ENCODE results near the gene DNAJC19. TPM values are rescaled to one million over a fixed set of nuclear protein-coding genes. Genes with fewer than 3 reads are reported as not detected.
"Not testable (repeated sequence)": the region's sequence is repeated elsewhere in the genome, so short reads cannot be mapped to it uniquely, and the experiment has no call there.

DNAJC19 gene
- total RNA-seq: 10 to 100 TPM; 30.3 to 32.3 TPM
- long read RNA-seq, transcript DNAJC19-201 (6 exons, 1,454 nt): major isoform, 17 of 27 reads
- long read RNA-seq, transcript DNAJC19-202 (5 exons, 1,239 nt): minor isoform, 6 of 27 reads
- long read RNA-seq, partial matches to known transcripts: 0 of 27 reads
- long read RNA-seq, other reads (novel, unspliced or antisense): 2 of 27 reads

DNA sequence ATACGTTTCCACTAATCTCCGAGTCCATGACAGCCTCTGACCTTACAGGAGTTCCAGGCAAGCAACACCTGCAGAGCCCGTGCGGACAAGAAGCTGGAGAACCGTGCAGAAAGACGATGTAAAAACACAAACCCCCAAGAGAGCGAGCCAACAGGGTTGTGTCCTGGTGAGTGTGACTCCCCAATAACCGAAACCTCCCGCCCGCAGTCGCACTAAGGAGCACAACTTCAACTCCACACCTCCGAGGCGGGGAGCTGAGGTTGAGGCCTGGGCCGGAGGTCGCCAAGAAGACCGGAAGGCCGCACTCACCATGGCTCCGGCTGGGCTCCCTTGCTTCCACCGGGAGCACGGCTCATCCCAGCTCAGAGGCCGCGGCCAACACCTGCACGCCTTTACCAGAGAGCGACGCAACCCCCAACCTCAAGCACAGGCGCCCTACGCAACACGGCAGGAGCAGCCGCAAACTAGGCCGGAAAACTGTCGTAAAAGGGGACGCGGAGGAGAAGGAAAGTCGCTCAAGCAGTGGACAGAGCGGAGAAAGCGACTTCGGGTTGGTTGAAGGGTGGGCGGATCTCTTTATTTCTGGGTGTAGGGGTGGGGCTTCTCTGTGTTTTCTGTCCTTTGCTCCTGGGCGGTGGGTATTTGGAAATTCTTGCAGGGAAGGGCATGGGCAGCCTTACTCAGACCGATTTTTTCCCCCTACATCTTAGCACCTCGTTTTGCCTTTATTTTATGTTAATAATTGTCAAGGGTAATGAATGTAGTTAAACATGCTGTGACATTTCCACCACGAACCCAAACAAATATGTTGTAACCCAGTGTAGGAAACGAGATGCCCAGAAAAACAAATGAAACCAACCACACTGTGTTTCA, at the start of gene DNAJC19:
TSS of gene DNAJC19 (minus strand) at position 446 of the 873 bp plus-strand sequence. CDS start at position 312, 134 bp downstream.
- intact Hi-C loops (cut with DNase I, micrococcal nuclease): no loop called here
- DNase-seq (peak; percentile 91 to 96), ATAC-seq (peak; percentile 98)

DNA sequence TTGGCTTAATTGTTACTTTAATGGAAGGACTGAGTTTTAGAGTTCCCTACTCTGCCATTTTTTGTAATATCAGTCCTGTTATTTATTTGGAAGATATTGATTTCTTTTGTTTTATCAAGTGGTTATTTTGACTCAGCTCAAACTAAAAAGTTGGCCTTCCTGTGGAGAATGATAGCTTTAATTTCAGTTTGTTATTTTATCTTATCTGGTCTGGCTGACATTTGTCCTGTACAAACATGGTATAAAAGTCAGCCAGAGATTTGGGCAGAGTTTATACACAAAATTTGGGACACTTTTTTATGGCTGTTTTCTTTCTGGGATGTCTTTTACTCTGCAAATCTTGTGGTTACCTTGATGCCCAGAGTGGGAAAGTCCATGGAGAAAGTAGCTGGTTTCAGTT, 41.4 kb upstream of the DNAJC19 start:
- intact Hi-C loops (cut with DNase I, micrococcal nuclease): no loop called here
- no peak for DNase-seq

DNA sequence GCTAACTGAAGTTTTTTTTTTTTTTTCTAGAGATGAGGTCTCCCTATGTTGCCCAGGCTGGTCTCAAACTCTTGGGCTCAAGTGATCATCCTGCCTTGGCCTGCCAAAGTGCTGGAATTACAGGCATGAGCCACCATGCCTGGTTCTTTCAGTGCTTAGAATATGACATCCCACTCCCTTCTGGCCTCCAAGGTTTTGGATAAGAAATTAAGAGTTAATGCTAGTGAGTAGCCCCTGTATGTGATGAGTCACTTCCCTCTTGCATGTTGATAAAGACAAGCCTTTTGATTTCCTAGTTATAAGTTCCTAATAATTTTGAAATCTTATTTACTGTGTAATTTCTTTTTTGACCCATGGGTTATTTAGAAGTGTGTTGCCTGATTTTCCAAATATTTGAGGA, 35.7 kb upstream of the DNAJC19 start:
- no peak for ATAC-seq

More for the DNA sequence above, 41.4 kb upstream of the DNAJC19 start:
- ATAC-seq: no peak

DNA sequence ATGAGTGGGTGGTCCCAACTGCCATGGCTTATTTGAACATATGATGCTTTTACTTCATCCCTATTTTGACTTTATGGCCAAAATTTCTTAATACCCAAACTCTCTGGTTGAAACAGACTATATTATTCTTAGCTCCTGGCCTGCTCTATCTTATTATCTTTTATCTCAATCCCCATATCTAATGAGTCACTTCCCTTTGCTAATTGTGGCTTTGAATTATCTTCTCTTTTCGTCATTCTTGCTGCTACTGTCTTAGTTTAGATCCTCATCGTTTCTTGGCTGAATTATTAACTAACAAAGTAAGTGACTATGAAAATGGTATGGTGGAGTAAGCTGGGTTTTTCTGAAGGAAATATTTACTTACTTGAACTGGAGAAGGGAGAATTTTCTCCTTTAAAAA, 28.2 kb upstream of the DNAJC19 start:
- ATAC-seq (no peak), DNase-seq (no peak)
- intact Hi-C loops (cut with DNase I, micrococcal nuclease): no loop called here

More for the DNA sequence above, 35.7 kb upstream of the DNAJC19 start:
- intact Hi-C loops (cut with DNase I, micrococcal nuclease): no loop called here
- DNase-seq: no peak

DNA sequence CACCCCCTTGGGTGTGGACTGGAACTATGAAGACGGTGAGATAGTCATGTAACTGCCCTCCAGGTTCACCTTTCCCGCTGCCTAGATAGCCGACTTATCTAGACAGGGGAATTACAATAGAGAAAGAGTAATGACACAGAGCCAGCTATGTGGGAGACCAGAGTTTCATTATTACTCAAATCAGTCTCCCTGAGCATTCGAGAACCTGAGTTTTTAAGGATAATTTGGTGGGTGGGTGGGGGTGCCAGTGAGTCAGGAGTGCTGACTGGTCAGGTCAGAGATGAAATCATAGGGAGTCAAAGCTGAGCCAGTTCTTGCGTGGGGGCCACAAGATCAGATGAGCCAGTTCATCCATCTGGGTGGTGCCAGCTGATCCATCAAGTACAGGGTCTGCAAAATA, 19.7 kb upstream of the DNAJC19 start:
- ATAC-seq (no peak), DNase-seq (no peak)
- intact Hi-C loops (cut with DNase I, micrococcal nuclease): no loop called here

DNA sequence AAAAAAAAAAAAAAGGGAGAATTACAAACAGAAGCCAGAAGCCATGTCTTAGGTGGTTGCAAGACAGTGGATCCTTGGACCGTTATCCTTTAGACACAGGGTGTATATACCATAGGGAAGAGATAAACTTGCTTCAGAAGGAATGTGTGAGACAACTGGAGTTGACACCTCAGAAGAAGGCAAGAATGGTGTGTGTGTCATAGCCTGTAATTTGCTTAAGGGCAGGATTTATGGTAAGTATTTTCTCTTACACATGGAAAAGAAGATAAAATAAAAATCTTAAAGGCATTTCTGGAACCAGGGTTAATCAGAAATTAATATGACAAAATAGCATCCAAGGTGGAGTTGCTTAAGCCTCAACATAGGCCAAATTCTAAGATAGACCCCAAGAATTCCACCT, 19.3 kb upstream of the DNAJC19 start:
- ATAC-seq (no peak), DNase-seq (no peak)
- intact Hi-C loops (cut with DNase I, micrococcal nuclease): no loop called here

DNA sequence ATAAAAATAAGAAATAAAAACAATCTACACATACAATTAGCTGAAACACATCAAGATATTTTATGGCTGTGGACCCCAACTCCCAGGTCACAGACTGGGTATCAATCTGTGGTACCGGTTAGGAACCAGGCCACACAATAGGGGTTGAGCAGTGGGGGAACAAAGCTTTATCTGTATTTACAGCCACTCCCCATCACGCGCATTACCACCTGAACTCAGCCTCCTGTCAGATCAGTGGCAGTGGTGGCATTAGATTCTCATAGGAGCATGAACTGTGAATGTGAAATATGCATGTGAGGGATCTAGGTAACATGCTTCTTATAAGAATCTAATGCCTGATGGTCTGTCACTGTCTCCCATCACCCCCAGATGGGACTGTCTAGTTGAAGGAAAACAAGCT, 17.7 kb upstream of the DNAJC19 start:
- intact Hi-C loops (cut with DNase I, micrococcal nuclease): no loop called here
- DNase-seq: no peak
- no peak for ATAC-seq

DNA sequence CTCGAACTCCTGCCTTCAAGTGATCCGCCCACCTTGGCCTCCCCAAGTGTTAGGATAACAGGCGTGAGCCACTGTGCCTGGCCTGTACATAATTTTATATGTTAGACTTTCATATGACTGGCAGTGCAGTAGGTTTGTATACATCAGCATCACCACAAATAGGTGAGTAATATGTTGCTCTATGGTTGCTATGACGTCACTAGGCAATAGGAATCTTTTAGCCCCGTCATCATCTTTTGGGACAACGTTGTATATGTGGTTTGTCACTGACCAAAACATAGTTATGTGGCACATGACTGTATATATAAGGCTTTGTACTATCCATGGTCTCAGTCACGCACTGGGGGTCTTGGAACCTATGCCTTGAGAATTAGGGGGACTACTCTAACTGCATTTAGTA, 17.0 kb upstream of the DNAJC19 start:
- DNase-seq (no peak), ATAC-seq (no peak)
- intact Hi-C loops (cut with DNase I, micrococcal nuclease): no loop called here

DNA sequence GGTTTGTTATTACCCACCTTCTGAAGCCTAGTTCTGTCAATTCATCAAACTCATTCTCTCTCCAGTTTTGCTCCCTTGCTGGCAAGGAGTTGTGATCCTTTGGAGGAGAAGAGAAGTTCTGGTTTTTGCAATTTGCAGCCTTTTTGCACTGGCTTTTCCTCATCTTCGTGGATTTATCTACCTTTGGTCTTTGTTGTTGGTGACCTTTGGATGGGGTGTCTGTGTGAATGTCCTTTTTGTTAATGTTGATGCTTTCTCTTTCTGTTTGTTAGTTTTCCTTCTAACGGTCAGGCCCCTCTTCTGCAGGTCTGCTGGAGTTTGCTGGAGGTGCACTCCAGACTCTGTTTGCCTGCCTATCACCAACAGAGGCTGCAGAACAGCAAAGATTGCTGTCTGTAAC, 13.9 kb upstream of the DNAJC19 start:
- DNase-seq; intact Hi-C loops (cut with DNase I, micrococcal nuclease); ATAC-seq: not testable (repeated sequence)

DNA sequence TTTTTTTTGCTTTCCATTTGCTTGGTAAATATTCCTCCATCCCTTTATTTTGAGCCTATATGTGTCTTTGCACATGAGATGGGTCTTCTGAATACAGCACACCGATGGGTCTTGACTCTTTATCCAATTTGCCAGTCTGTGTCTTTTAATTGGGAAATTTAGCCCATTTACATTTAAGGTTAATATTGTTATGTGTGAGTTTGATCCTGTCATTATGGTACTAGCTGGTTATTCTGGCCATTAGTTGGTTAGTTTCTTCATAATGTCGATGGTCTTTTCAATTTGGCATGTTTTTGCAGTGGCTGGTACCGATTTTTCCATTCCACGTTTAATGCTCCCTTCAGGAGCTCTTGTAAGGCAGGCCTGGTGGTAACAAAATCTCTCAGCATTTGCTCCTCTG, 12.8 kb upstream of the DNAJC19 start:
- intact Hi-C loops (cut with DNase I, micrococcal nuclease); DNase-seq; ATAC-seq: not testable (repeated sequence)

DNA sequence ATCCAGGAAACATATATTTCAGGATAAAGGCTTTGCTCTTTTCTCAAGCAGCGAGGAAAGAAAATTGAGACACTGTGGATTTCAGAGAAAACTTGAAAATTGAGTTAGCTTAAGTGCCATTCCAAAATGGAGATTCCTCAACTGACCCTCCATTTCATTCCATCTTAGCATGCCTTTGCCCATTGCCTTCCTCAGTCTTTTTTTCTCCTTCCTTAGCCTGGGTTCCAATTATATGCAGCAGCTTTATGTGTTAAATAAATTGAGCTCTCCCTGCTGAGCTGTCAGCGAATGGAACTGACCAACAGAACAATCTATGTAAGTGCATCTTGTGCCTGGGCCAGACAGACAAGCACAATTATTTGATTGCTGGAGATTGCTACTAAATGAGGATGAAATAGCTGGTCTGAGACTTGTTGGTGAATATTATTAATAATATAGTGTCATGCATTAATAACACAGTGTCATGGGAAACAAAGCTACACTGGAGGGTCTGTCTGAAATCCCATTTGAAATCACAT, 6.9 kb upstream of the DNAJC19 start:
- ATAC-seq: no peak
- intact Hi-C loops (cut with DNase I, micrococcal nuclease): no loop called here
- no peak for DNase-seq

DNA sequence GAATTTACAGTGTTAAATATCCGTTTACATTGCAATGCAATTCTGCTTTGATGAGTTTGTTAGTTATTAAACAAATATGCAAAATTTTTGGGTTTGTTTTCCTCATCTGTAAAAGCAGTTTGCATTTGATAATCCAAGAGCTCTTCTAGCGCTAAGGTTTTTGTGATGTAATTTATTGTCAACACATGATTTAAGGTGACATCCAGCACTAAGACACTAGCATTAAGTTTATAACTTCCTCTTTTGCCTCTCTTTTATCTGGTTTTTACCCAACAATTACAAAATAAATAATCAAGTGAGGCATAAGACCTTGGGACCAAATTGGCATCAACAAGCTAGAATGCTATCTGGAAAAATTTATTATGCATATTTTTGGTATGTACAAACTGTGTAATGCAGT, 969 bp upstream of the DNAJC19 start:
- DNase-seq: no peak
- no peak for ATAC-seq
- intact Hi-C loops (cut with DNase I, micrococcal nuclease): no loop called here

DNA sequence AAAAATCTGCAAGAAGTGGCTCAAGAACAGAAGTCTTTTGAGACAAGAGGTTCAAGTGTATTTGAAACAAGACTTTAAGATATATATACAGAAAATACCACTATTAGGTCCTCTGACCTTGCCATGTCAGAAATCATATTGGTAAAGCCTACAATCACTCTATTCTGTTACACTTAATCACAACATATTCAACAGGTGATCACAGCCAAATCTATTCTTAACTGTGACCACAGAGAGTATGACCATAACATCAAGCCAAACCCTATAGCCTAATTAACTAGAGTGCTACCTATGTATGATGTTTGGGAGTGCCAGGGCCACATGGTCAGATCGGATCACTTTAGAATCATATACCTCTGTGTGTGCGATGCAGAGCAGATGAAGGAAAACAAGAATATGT, 2.2 kb downstream of the DNAJC19 start:
- DNase-seq (no peak), ATAC-seq (no peak)
- intact Hi-C loops (cut with DNase I, micrococcal nuclease): no loop called here

DNA sequence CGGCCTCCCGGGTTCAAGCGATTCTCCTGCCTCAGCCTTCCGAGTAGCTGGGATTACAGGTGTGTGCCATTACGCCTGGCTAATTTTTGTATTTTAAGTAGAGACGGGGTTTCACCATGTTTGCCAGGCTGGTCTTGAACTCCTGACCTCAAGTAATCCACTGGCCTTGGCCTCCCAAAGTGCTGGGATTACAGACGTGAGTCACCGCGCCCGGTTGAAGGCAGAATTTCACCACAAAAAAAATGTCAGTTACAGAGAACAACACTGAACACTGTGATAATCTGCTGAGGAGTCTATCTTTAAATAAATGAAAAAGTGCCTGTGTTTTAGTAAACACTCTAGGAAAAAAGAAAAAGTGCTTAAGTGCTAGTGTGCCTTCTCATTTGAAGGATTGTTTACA, 3.2 kb downstream of the DNAJC19 start:
- intact Hi-C loops (cut with DNase I, micrococcal nuclease); DNase-seq; ATAC-seq: not testable (repeated sequence)

DNA sequence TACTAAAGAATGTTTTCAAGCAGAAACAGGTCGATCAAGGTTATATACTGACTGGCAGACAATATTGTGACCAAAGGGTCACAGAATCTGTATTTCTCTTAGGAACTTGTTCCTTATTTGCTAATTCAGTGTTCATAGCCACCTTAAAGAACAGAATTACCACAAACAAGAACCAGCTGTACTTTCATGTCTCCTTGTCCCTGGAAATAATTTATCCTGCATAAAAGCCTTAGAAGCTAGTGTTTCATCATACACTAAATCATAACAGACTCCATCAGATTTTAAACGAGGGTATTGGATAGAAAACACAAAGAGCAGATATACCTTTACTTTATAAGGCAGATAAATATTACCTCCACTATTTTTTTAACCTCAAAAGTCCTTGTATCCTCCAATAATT, 6.4 kb downstream of the DNAJC19 start:
- ATAC-seq: no peak
- no peak for DNase-seq
- intact Hi-C loops (cut with DNase I, micrococcal nuclease): no loop called here

DNA sequence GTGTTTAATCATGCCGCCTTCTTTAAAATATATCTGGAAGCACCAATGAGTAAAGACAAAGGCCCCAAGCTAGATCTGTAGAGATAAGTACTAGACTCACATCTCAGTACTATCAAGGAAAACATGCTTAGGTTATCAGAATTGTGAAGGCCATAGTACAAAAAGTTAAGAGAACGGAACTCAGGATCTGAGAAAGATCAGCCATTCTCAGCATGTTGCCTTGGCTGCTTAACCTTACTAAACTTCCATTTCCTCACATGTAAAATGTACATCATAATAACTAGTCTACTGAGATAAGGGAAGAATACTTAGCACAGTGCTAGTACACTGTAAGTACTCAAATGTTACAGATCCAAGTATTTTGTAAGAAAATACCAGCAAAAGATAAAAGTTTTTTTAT, 7.6 kb downstream of the DNAJC19 start:
- ATAC-seq (no peak), DNase-seq (no peak)
- intact Hi-C loops (cut with DNase I, micrococcal nuclease): no loop called here

DNA sequence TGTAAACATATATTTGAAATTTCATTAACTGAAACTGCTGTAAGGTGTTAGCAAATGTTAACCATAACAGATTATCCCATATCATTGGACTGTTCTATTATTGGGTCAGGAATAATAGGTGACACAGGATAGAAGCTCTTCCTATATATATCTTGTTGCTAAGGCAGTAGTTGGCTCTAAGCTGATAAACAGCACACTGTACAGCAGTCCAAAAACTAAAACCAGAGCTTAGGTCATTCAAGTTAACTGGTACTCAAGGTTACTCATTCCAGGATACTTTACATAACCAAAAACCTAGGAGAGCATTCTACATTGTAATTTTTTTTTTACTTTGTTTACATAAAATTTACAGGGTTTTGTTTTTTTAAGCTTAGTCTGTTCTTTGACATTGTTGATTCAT, 8.9 kb downstream of the DNAJC19 start:
- no peak for ATAC-seq
- intact Hi-C loops (cut with DNase I, micrococcal nuclease): no loop called here

DNA sequence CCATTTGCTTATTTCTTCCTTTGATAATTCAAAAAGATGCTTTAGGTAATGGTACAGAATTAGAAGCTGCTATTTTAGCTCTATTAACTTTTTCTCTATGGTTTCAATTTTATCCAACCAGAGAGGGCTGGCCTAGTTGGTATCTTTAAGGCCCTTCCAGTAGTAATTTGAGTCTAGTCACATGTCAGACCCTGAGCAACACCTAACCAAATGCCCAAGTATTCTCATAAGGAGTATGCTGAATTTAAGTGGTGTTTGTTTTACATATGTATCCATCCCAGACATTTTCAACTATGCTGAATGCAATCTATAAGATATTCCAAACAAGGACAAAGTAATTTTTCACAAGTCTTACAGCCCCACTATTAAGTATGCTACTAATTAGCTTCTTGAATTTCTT, 9.6 kb downstream of the DNAJC19 start:
- ATAC-seq: no peak
- DNase-seq: no peak
- intact Hi-C loops (cut with DNase I, micrococcal nuclease): no loop called here

More for the DNA sequence above, 8.9 kb downstream of the DNAJC19 start:
- DNase-seq: no peak

DNA sequence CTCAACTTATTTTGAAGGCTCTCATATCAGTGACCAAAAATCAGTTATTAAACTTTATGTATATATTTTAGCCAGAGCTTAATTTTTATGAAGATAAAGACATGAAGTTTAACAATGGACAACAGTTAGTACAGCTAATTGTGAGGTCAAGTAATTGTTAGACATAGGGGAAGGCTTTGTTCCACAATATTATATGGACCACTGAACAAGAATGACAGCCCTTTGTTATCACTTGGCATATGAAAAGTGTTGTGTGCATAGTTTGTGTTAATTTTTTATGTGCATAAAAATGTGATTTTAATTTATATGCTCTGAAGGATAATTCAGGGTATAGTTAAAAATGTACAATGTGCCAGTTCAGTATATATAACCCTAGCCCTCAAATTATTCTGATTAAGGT, 12.0 kb downstream of the DNAJC19 start:
- intact Hi-C loops (cut with DNase I, micrococcal nuclease): no loop called here
- DNase-seq (no peak), ATAC-seq (no peak)

DNA sequence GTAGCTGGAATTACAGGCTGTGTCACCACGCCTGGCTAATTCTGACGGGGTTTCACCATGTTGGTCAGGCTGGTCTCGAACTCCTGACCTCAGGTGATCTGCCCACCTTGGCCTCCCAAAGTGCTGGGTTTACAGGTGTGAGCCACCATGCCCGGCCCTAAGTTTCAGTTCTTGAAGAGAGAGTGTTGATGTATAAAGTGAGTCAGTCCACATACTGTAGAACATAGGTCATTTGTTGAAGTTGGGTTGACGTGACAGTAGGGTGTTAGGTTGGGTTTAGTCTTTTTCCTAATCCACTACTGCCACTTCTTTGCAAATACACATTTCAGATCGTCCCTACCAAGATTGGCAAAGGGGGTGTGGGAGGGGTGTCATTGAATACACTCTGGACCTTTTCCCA, 15.2 kb downstream of the DNAJC19 start:
- intact Hi-C loops (cut with DNase I, micrococcal nuclease): no loop called here
- ATAC-seq (no peak), DNase-seq (no peak)
